D721Med (cell line): ENCODE data around the gene IFI16.
"Not testable (repeated sequence)": the region's sequence is repeated elsewhere in the genome, so short reads cannot be mapped to it uniquely, and the experiment has no call there.

Experiments
- DNase-seq: peaks from one replicate; pipeline ENCODE4 v3.0.0; 2011; ENCODE audit warnings: low spot score; ENCODE audit not compliant: insufficient read length
- FAIRE-seq: peaks from 2 replicates; lab custom pipeline; 2011; peaks lifted over from hg19 to GRCh38; lab: Jason Lieb, UNC
- CTCF ChIP-seq: IDR thresholded peaks from 2 replicates; pipeline ENCODE4 v1.5.1; 2012; ENCODE audit warnings: mild to moderate bottlenecking, control low read depth; ENCODE audit not compliant: insufficient read depth; ENCODE audit errors: missing control alignments

IFI16 gene

GRCh38 chr1:159030877-159031447 is 21.3 kb downstream of the IFI16 start:
- FAIRE-seq: no peak
- DNase-seq: no peak
- TF ChIP-seq CTCF: no peak

- DNase-seq: no peak
- FAIRE-seq: no peak
- TF ChIP-seq CTCF: no peak
These were observed 30.5 kb downstream of the IFI16 start for GRCh38 chr1:159040206-159040605.

- no peak for TF ChIP-seq CTCF
- FAIRE-seq (no peak), DNase-seq (no peak)
These were observed 31.4 kb downstream of the IFI16 start for GRCh38 chr1:159040893-159041724.

- DNase-seq, FAIRE-seq: not testable (repeated sequence)
These were observed 36.8 kb downstream of the IFI16 start for GRCh38 chr1:159046486-159046885.

GRCh38 chr1:159051436-159051835 is 41.7 kb downstream of the IFI16 start:
- FAIRE-seq (no peak), DNase-seq (no peak)
- TF ChIP-seq CTCF: no peak

- DNase-seq (no peak), FAIRE-seq (no peak)
- TF ChIP-seq CTCF: no peak
These were observed 44.7 kb downstream of the IFI16 start for GRCh38 chr1:159054427-159054826.

- no peak for TF ChIP-seq CTCF
- FAIRE-seq: no peak
- DNase-seq: no peak
These were observed 45.5 kb downstream of the IFI16 start for GRCh38 chr1:159055181-159055641.
